ENCODE measurements around the gene PRCC.
A peak's percentile ranks its signal among the peaks of the same experiment; 100 is the strongest.

The PRCC gene

DNA sequence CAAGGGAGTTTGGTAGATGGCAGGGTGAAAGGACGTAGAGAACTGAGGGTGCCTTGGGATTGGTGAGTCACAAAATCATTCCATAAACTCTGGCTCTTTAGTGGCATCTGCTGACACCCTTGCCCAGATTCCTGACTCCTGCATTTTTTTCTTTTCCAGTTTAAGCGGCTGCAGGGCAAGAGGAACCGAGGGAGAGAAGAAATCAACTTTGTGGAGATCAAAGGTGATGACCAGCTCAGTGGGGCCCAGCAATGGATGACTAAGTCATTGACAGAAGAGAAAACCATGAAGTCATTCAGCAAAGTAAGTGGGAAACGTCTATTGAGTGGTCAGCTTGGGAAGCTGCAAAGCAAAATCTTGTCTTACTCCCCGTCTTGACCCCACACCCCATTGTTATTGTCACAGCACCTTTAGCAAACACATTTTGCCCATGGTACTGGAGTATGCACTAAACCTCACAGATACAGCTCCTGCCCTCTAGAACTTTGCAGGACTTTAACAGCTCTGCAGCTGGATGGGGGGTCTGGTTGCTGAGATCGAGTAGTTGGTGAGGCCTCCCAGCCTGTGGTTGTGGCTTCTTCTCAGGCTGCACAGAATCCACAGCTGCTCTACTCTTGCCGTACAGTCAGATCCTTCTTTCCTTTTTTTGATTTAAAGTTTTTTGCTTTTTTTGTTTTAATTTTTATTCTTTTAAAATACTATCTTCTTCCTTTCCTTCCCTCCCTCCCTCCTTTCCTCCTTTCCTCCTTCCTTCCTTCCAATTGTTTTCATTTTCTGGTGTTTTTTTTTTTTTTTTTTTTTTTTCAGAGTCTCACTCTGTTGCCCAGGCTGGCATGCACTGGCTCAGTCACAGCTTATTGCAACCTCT, 27.4 kb downstream of the PRCC start:
- Histone ChIP-seq H3K27me3 (ENCODE audit: insufficient read depth, low read depth, severe bottlenecking) (no peaks in the 10 kb centered on the region), H3K36me3 (peaks cover 100% of the 10 kb centered on the region), H3K4me3 (ENCODE audit: low read depth, low read length) (no peak overlapping the region), H3K27ac (no peak overlapping the region), H3K9me3 (ENCODE audit: severe bottlenecking) (no peaks in the 10 kb centered on the region)
- DNase-seq, result no peak
- TF ChIP-seq, protein P1, sequence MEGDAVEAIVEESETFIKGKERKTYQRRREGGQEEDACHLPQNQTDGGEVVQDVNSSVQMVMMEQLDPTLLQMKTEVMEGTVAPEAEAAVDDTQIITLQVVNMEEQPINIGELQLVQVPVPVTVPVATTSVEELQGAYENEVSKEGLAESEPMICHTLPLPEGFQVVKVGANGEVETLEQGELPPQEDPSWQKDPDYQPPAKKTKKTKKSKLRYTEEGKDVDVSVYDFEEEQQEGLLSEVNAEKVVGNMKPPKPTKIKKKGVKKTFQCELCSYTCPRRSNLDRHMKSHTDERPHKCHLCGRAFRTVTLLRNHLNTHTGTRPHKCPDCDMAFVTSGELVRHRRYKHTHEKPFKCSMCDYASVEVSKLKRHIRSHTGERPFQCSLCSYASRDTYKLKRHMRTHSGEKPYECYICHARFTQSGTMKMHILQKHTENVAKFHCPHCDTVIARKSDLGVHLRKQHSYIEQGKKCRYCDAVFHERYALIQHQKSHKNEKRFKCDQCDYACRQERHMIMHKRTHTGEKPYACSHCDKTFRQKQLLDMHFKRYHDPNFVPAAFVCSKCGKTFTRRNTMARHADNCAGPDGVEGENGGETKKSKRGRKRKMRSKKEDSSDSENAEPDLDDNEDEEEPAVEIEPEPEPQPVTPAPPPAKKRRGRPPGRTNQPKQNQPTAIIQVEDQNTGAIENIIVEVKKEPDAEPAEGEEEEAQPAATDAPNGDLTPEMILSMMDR (IDR thresholded peaks at IDR 0.05; ENCODE audit: low read depth, low read length), result no peak

DNA sequence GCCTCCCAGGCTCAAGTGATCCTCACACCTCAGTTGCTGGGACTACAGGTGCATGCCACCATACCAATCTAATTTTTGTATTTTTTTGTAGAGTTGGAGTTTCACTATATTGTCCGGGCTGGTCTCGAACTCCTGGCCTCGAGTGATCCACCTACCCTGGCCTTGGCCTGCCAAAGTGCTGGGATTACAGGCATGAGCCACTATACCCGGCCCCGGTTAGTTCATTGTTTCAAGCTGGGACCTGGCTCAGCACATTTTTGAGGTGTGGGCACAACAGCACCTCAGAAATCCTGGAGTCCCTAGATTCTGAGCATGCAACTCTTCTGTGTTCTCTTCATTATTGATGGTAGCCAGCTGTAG, 28.0 kb downstream of the PRCC start:
- peak overlapping the region; percentile 47 for H3K27ac ChIP-seq
- no peaks in the 10 kb centered on the region for H3K27me3 ChIP-seq (ENCODE audit: insufficient read depth, low read depth, severe bottlenecking)
- peaks cover 100% of the 10 kb centered on the region for H3K36me3 ChIP-seq
- TF ChIP-seq, protein P1 (IDR thresholded peaks at IDR 0.05; ENCODE audit: low read depth, low read length), result no peak
- no peaks in the 10 kb centered on the region for H3K9me3 ChIP-seq (ENCODE audit: severe bottlenecking)
- H3K4me3 ChIP-seq (ENCODE audit: low read depth, low read length), result no peak overlapping the region
- DNase-seq, result no peak

DNA sequence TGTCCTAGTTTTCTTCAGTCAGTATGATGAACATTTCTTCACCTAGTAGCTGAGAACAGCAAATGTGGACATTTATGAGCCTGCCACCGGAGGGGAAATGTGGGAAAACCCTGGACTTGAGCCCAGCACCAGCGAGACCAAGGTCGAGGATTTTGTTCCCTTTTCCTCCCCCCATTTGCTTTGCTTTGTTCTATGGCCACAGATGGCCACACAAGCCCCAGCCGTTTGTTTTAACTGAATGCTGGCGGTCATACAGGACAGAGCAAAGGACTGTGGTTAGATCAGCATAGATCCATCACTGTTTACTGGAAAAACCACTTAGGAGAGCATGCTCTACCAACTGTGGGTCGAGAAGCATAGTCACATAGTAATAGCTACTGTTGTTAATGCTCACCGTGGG, 28.5 kb downstream of the PRCC start:
- Histone ChIP-seq H3K27me3 (ENCODE audit: insufficient read depth, low read depth, severe bottlenecking) (no peaks in the 10 kb centered on the region), H3K36me3 (peaks cover 100% of the 10 kb centered on the region), H3K9me3 (ENCODE audit: severe bottlenecking) (no peaks in the 10 kb centered on the region), H3K27ac (peak overlapping the region; percentile 47), H3K4me3 (ENCODE audit: low read depth, low read length) (no peak overlapping the region)
- DNase-seq, result no peak
- TF ChIP-seq, protein P1 (IDR thresholded peaks at IDR 0.05; ENCODE audit: low read depth, low read length), result no peak

GRCh38 chr1:156796340-156797097, 29.2 kb downstream of the PRCC start:
- Histone ChIP-seq H3K9me3 (ENCODE audit: severe bottlenecking) (no peaks in the 10 kb centered on the region), H3K4me3 (ENCODE audit: low read depth, low read length) (no peak overlapping the region), H3K27me3 (ENCODE audit: insufficient read depth, low read depth, severe bottlenecking) (no peaks in the 10 kb centered on the region), H3K36me3 (peaks cover 100% of the 10 kb centered on the region), H3K27ac (peak overlapping the region; percentile 47)
- TF ChIP-seq, protein P1 (IDR thresholded peaks at IDR 0.05; ENCODE audit: low read depth, low read length), result no peak
- DNase-seq, result no peak

DNA sequence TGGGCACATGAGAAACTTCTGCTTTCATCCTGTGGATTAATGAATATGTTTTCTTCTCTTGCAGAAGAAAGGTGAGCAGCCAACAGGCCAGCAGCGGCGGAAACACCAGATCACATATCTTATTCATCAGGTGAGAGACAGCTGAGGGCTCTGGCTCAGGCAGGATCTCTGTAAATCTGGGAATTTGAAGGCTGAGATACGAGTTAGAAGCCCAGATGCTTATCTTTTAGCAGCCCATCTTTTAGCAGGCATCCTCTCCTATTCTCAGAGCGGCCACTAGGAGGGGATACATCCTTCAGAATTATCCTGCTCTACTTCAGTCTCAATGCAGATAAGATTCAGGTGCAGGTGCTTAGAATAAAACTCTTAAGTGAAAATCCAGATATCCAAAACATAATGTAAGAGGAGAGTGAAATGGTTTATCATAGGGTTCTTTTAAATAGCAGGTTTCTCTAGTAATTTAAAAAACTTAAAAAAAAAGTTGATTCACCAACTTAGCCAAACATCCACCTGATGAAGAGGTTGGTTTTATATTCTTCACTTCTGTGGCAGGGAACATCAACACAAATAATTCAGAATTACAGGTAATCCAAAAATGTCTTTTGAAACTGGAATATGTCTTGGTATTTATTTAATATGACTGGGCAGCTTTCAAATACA, 30.0 kb downstream of the PRCC start:
- DNase-seq, result peak; percentile 84
- H3K36me3 ChIP-seq, result peaks cover 100% of the 10 kb centered on the region
- no peak overlapping the region for H3K4me3 ChIP-seq (ENCODE audit: low read depth, low read length)
- H3K27me3 ChIP-seq (ENCODE audit: insufficient read depth, low read depth, severe bottlenecking), result no peaks in the 10 kb centered on the region
- TF ChIP-seq, protein P1 (IDR thresholded peaks at IDR 0.05; ENCODE audit: low read depth, low read length), result peak; percentile 92
- H3K9me3 ChIP-seq (ENCODE audit: severe bottlenecking), result no peaks in the 10 kb centered on the region
- H3K27ac ChIP-seq, result peak overlapping the region; percentile 47

Measured in WERI-Rb-1 (cell line).